ENCODE results near the gene DPYD.

DPYD gene

DNA sequence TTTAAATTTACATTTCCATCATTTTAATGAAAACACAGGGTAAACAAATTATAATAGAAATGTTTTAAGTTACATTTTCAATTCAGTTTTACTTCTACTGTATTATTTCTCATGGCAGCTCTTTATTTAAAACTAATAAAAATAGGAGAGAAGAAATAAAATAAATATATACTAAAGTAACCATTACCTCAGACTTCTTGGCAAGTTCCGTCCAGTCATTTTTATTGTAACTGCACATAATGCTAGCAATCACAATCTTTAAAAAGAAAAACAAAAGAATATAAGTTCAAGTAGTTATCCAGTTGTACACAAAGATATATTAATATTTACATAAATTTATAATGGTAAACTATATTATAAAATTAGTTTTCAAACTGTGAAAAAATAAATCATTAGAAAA lies 538.6 kb downstream of the DPYD start:
- TF ChIP-seq, protein P1, sequence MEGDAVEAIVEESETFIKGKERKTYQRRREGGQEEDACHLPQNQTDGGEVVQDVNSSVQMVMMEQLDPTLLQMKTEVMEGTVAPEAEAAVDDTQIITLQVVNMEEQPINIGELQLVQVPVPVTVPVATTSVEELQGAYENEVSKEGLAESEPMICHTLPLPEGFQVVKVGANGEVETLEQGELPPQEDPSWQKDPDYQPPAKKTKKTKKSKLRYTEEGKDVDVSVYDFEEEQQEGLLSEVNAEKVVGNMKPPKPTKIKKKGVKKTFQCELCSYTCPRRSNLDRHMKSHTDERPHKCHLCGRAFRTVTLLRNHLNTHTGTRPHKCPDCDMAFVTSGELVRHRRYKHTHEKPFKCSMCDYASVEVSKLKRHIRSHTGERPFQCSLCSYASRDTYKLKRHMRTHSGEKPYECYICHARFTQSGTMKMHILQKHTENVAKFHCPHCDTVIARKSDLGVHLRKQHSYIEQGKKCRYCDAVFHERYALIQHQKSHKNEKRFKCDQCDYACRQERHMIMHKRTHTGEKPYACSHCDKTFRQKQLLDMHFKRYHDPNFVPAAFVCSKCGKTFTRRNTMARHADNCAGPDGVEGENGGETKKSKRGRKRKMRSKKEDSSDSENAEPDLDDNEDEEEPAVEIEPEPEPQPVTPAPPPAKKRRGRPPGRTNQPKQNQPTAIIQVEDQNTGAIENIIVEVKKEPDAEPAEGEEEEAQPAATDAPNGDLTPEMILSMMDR (IDR thresholded peaks at IDR 0.05; ENCODE audit: borderline replicate concordance, control extremely low read depth, extremely low read depth, insufficient read depth, missing control alignments) = no peak
- in situ Hi-C loops (cut with MboI; ENCODE audit: low sequenced_read_pairs, unreplicated experiment) = no loop called here
- no peak for DNase-seq (ENCODE audit: low spot score)

DNA sequence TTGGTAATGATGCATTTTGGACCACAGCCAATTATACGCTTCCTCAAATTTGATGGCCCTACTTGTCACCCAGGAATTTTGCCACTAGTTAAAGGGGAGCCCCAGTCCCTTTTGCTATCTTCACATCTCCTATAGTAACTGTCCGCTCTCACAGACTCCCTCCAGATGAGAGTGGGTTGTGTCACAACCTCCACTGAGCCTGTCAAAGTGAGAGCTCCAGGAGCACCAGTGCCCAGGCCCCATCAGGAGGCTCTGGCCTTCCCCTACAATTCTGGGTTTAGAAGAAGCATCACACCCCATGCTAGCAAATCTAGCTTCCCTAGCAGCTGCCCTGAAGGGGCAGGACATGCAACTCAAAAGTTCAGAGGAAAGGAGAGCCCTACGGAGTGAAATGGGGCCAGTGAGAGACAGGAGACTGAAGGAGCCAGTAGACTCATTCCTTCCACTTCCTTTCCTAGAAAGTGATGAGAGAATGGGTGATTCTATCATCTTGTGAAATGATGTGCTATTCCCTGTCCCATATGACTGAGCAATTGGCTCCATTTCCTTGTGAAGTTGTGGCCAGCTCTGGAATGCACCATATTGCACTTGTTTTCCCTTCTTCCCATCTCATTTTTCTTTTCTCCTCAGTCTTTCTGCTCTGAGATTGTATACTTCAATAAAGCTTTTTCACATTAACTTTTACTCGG lies 541.3 kb downstream of the DPYD start:
- TF ChIP-seq, protein P1 (IDR thresholded peaks at IDR 0.05; ENCODE audit: borderline replicate concordance, control extremely low read depth, extremely low read depth, insufficient read depth, missing control alignments) = no peak
- in situ Hi-C loops (cut with MboI; ENCODE audit: low sequenced_read_pairs, unreplicated experiment) = no loop called here
- DNase-seq (ENCODE audit: low spot score) = no peak

DNA sequence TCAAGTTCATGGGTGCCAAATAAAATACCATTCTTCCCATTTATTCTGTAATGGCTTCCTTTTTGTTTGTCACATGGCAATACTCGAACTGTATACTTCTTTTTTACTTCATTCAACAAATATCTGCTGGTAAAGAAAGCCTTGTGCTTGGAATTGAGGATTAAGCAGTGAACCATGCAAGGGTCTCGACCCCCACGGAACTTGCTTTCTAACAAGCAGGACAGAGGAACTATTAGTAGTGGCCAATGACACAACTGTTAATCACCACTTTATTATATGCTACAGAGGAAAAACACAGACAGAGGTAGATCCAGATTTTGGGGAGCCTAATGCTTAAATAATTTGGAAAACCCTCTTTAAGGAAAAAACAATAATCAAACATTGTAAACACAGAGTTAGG lies 542.2 kb downstream of the DPYD start:
- no peak for DNase-seq (ENCODE audit: low spot score)
- TF ChIP-seq, protein P1 (IDR thresholded peaks at IDR 0.05; ENCODE audit: borderline replicate concordance, control extremely low read depth, extremely low read depth, insufficient read depth, missing control alignments) = no peak
- in situ Hi-C loops (cut with MboI; ENCODE audit: low sequenced_read_pairs, unreplicated experiment) = no loop called here

DNA sequence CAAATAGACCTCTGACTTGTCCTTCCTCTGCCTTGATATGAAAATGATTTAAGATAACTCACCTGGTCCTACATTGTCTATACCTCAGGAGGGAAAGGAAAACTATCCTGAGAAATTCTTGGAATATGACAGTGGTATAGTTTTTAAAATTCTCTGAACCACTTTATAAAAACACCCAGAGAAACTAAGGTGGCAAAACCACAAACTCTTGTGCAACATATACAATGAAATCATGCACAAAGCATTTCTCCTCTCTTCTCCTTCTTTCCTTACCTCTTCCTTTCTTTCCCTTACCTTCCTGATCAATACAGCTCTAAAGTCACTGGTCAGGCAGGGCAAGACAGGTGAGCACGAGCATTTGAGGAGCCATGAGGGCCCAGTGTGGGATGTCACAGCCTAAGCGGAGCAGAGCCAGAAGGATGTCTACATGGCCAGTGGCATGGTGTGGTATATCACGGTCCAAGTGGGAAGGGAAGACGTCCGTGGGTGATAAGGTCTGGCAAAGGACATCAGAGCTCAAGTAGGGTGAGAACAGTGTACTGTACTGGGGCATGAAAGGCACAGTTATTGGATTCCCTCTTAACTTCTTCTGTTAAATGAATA lies 543.3 kb downstream of the DPYD start:
- TF ChIP-seq, protein P1 (IDR thresholded peaks at IDR 0.05; ENCODE audit: borderline replicate concordance, control extremely low read depth, extremely low read depth, insufficient read depth, missing control alignments) = no peak
- in situ Hi-C loops (cut with MboI; ENCODE audit: low sequenced_read_pairs, unreplicated experiment) = no loop called here
- no peak for DNase-seq (ENCODE audit: low spot score)

DNA sequence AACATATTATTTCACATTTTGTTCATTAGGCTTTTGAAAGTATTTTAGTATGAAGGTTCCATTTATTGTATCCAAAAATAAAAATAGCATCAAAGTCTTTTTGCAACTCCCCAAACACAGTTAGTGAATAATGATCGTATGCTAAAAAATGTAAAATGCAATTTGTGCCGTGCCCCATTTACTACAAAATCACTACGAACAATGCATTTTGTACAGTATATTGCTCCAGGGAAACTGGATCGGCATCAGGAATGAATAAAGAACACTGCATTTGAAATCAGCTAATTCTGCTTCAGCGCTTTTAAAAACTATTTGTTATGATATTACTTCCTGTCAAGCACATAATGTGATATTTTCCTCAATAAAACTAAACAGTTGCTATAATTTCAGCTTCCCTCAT lies 547.8 kb downstream of the DPYD start:
- TF ChIP-seq, protein P1 (IDR thresholded peaks at IDR 0.05; ENCODE audit: borderline replicate concordance, control extremely low read depth, extremely low read depth, insufficient read depth, missing control alignments) = no peak
- DNase-seq (ENCODE audit: low spot score) = no peak
- in situ Hi-C loops (cut with MboI; ENCODE audit: low sequenced_read_pairs, unreplicated experiment) = no loop called here

DNA sequence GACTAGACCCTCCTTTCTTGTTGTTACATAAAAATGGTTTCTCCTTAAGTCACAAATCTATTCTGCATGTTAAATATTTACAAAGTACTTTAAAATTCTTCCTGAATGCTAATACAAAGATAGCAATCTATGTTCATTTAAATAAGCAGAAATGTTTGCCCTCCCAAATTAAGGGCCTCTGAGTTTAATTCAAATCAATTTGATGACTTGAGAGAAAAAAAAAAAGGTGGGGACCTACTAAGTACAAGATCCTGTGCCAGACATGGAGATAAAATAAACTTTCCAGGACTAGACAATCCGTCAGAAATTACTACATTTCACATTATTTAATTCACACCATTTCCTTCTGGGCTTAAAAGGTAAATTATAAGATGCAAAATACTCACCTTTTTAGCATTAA lies 548.3 kb downstream of the DPYD start:
- in situ Hi-C loops (cut with MboI; ENCODE audit: low sequenced_read_pairs, unreplicated experiment) = no loop called here
- DNase-seq (ENCODE audit: low spot score) = no peak
- TF ChIP-seq, protein P1 (IDR thresholded peaks at IDR 0.05; ENCODE audit: borderline replicate concordance, control extremely low read depth, extremely low read depth, insufficient read depth, missing control alignments) = no peak
